Measurements from ENCODE around the gene LRRC34.
A peak's percentile ranks its signal among the peaks of the same experiment; 100 is the strongest.

The LRRC34 gene

GRCh38 chr3:169764312-169764881 lies 48.3 kb downstream of the LRRC34 start:
- Histone ChIP-seq H3K27ac (peak overlapping the region; percentile 89), H3K79me2 (ENCODE audit: insufficient read depth, low read depth) (no peaks in the 10 kb centered on the region), H2AFZ (ENCODE audit: low read depth) (peak overlapping the region; percentile 62), H3K9ac (peak overlapping the region; percentile 87), H3K4me2 (peak overlapping the region; percentile 64), H3K4me1 (ENCODE audit: low read depth, poor library complexity, severe bottlenecking) (peaks cover 6% of the 10 kb centered on the region), H3K36me3 (ENCODE audit: insufficient read depth) (no peaks in the 10 kb centered on the region), H4K20me1 (ENCODE audit: insufficient read depth) (no peaks in the 10 kb centered on the region), H3K27me3 (ENCODE audit: insufficient read depth, low read depth) (no peaks in the 10 kb centered on the region), H3K4me3 (IDR thresholded peaks at IDR 0.05; ENCODE audit: insufficient read depth, low read depth, low read length) (no peak overlapping the region)
- TF ChIP-seq CTCF (conservative IDR thresholded peaks at IDR 0.05; ENCODE audit: low read depth, low read length) = no peak

- H3K79me2 ChIP-seq (ENCODE audit: insufficient read depth, low read depth) = no peaks in the 10 kb centered on the region
- H3K9ac ChIP-seq = no peak overlapping the region
- TF ChIP-seq CTCF (conservative IDR thresholded peaks at IDR 0.05; ENCODE audit: low read depth, low read length) = no peak
- H3K4me1 ChIP-seq (ENCODE audit: low read depth, poor library complexity, severe bottlenecking) = peaks cover 6% of the 10 kb centered on the region
- no peak overlapping the region for H3K4me3 ChIP-seq (IDR thresholded peaks at IDR 0.05; ENCODE audit: insufficient read depth, low read depth, low read length)
- no peaks in the 10 kb centered on the region for H3K36me3 ChIP-seq (ENCODE audit: insufficient read depth)
- no peak overlapping the region for H2AFZ ChIP-seq (ENCODE audit: low read depth)
- no peaks in the 10 kb centered on the region for H4K20me1 ChIP-seq (ENCODE audit: insufficient read depth)
- H3K4me2 ChIP-seq = no peak overlapping the region
- H3K27me3 ChIP-seq (ENCODE audit: insufficient read depth, low read depth) = no peaks in the 10 kb centered on the region
- no peak overlapping the region for H3K27ac ChIP-seq
These were observed 52.2 kb downstream of the LRRC34 start for GRCh38 chr3:169760479-169760878.

DNA sequence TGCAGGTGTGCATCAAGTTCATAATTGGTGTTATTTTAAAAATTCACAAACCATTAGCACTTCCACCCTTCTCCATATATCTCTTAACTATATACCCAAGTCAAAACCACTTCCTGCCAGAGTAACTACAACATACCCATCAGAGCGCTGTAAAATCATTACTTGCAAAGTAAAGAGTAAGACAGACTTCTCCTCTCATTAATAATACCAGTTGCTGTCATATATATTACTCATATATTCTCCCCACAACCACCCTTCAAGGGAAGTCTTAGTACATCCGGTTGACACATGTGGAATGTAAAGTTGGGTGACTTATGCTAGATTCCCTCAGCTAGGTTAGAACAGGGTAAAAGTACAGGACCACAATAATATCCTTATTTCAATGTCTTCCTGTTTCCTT lies 53.4 kb downstream of the LRRC34 start:
- no peak overlapping the region for H3K4me2 ChIP-seq
- no peak overlapping the region for H3K27ac ChIP-seq

DNA sequence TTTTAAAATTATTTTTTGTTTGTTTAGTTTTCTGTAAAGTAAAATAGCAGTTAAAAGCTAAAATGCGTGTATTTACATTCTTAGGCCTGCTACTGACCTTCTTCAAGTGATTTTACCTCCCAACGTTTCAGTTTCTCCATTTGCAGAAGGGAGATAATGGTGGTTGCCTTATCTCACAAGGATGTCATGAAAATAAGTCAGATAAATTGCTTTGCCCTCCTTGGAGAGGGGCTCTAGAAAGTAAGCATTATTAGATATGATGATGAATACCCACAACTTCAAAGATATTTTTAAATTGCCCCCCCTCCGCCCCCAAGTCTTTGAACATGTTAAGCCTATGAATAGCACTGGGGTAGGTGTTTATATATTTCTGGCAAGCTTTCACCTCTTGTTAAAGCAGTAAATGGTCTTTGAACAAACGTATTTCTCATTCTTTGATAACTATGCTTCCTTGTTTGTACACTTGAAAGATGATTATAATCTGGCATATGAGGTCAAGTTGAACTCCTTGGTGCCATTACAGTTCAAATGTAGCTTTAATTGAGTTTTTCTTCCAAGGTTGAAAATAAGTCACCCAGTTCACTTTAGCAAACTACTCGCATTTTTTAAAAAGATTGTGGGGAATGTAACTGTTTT lies 54.2 kb downstream of the LRRC34 start:
- Histone ChIP-seq H3K4me3 (IDR thresholded peaks at IDR 0.05; ENCODE audit: insufficient read depth, low read depth, low read length) (no peak overlapping the region), H3K9ac (no peak overlapping the region), H2AFZ (ENCODE audit: low read depth) (no peak overlapping the region)

More for the DNA sequence above, 53.4 kb downstream of the LRRC34 start:
- TF ChIP-seq CTCF (conservative IDR thresholded peaks at IDR 0.05; ENCODE audit: low read depth, low read length) = no peak
- H2AFZ ChIP-seq (ENCODE audit: low read depth) = no peak overlapping the region
- H3K9ac ChIP-seq = no peak overlapping the region
- no peaks in the 10 kb centered on the region for H3K27me3 ChIP-seq (ENCODE audit: insufficient read depth, low read depth)
- no peak overlapping the region for H3K4me3 ChIP-seq (IDR thresholded peaks at IDR 0.05; ENCODE audit: insufficient read depth, low read depth, low read length)
- peaks cover 6% of the 10 kb centered on the region for H3K4me1 ChIP-seq (ENCODE audit: low read depth, poor library complexity, severe bottlenecking)
- H3K36me3 ChIP-seq (ENCODE audit: insufficient read depth) = no peaks in the 10 kb centered on the region
- no peaks in the 10 kb centered on the region for H3K79me2 ChIP-seq (ENCODE audit: insufficient read depth, low read depth)
- H4K20me1 ChIP-seq (ENCODE audit: insufficient read depth) = no peaks in the 10 kb centered on the region

More for the DNA sequence above, 54.2 kb downstream of the LRRC34 start:
- TF ChIP-seq CTCF (conservative IDR thresholded peaks at IDR 0.05; ENCODE audit: low read depth, low read length) = no peak
- Histone ChIP-seq H3K79me2 (ENCODE audit: insufficient read depth, low read depth) (no peaks in the 10 kb centered on the region), H3K4me1 (ENCODE audit: low read depth, poor library complexity, severe bottlenecking) (peaks cover 6% of the 10 kb centered on the region), H3K4me2 (no peak overlapping the region), H3K36me3 (ENCODE audit: insufficient read depth) (no peaks in the 10 kb centered on the region), H3K27me3 (ENCODE audit: insufficient read depth, low read depth) (no peaks in the 10 kb centered on the region), H4K20me1 (ENCODE audit: insufficient read depth) (no peaks in the 10 kb centered on the region), H3K27ac (no peak overlapping the region)

Measured in KMS-11 (cell line).